Kidney (tissue), 14 donors: ENCODE results near the gene E2F1. TPM values are rescaled to one million over a fixed set of nuclear protein-coding genes. Genes with fewer than 3 reads are reported as not detected.

Experiments used
- DNase-seq, 5 donors: peaks; one replicate each; pipeline ENCODE4 v3.0.0-alpha.2; 2013 to 2020
- FAIRE-seq: peaks from 2 replicates; lab custom pipeline; 2012; peaks lifted over from hg19 to GRCh38; lab: Jason Lieb, UNC
- H3K27ac ChIP-seq, 2 donors: one replicate each; pipeline ENCODE4 v1.7.0; 2013; ENCODE audit warnings: low read depth in 2 of 2, low read length in 2 of 2, inconsistent platforms in 1 of 2
- H3K27me3 ChIP-seq: one replicate; pipeline ENCODE4 v1.7.1; 2013; ENCODE audit warnings: low read length, inconsistent platforms; ENCODE audit not compliant: control insufficient read depth, insufficient read depth
- H3K36me3 ChIP-seq, 3 donors: one replicate each; pipeline versions ENCODE4 v1.7.0 to v1.7.1; 2013; ENCODE audit warnings: low read length in 3 of 3, control low read depth in 1 of 3, inconsistent platforms in 1 of 3; ENCODE audit not compliant: insufficient read depth in 3 of 3, control insufficient read depth in 2 of 3
- H3K4me1 ChIP-seq, 3 donors: one replicate each; pipeline versions ENCODE4 v1.7.0 to v1.7.1; 2013; ENCODE audit warnings: low read length in 3 of 3, inconsistent platforms in 1 of 3, low read depth in 1 of 3; ENCODE audit not compliant: control insufficient read depth in 2 of 3, insufficient read depth in 2 of 3
- H3K4me3 ChIP-seq, 3 donors: one replicate each; pipeline versions ENCODE4 v1.7.0 to v1.8.1; 2013; ENCODE audit warnings: low read length in 3 of 3, control low read depth in 1 of 3, inconsistent platforms in 1 of 3
- H3K9ac ChIP-seq, 3 donors: one replicate each; pipeline versions ENCODE4 v1.7.0 to v1.7.1; 2013; ENCODE audit warnings: low read length in 3 of 3, control low read depth in 1 of 3, inconsistent platforms in 1 of 3
- H3K9me3 ChIP-seq, 3 donors: one replicate each; pipeline versions ENCODE4 v1.7.0 to v1.7.1; 2013; ENCODE audit warnings: low read length in 3 of 3, control low read depth in 1 of 3, inconsistent platforms in 1 of 3; ENCODE audit not compliant: control insufficient read depth in 2 of 3, insufficient read depth in 1 of 3
- intact Hi-C: fragments of 100-400 bp; cut with DNase I; formaldehyde crosslinking; loops from one replicate; pipeline ENCODE4 v1.11.1; 2022
- polyA plus RNA-seq: library from polyadenylated mRNA; stranded (reverse); fragments of 350-450 nt; fragmentation: Illumina TruSeq; extraction: RNeasy Lipid Tissue Mini Kit (QIAGEN cat#74804); gene quantifications from one replicate; pipeline ENCODE4 v1.2.3, GENCODE V29; 2014; ENCODE audit warnings: low read depth, low replicate concordance; ENCODE audit not compliant: insufficient read depth
- total RNA-seq: library from RNA; stranded (reverse); fragmentation: NEBNext Ultra II Directional; extraction: Animal tissue kit (Norgen Biotek cat#: 25700); gene quantifications from one replicate; pipeline ENCODE4 v1.2.1, GENCODE V29; 2021
- TF ChIP-seq, protein P1 (sequence below): IDR thresholded peaks from 3 replicates; pipeline ENCODE4 v1.5.1; 2012; ENCODE audit warnings: mild to moderate bottlenecking, moderate library complexity, borderline replicate concordance; ENCODE audit not compliant: insufficient read depth; ENCODE audit errors: extremely low read depth
- donor health status: control.
- donor health status: control.
- donor health status: control.
- donor health status: control.
- donor health status: control.
- donor health status: DM: yes; HTN: yes; CAD: no.
- donor health status: Normal renal cell carcinoma (clear cell type).

The E2F1 gene
- total and polyA plus RNA-seq, 2 donors from 2014 or later = 0.90 to 1.5 TPM

DNA sequence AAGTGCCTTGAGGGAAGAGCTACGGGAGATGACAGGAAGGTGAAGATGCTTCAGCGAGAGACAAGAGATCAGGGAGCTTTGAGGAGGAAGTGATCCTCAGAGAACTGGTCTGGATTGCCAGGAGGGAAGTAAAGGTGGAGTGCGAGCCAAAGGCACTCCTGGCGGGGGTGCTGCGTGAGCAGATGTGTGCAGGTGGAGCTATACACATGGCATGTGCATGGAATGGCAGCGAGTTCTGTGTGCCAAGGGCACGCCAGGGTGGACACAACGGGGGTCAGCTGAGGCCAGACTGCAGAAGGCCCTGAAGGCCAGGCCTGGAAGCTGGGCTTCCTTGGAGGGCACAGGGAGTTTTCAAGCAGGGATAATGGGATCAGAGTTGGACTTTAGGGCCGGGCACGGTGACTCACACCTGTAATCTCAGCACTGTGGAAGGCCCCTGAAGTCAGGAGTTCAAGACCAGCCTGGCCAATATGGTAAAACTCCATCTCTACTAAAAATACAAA lies 27.7 kb upstream of the E2F1 start:
- TF ChIP-seq, protein P1, sequence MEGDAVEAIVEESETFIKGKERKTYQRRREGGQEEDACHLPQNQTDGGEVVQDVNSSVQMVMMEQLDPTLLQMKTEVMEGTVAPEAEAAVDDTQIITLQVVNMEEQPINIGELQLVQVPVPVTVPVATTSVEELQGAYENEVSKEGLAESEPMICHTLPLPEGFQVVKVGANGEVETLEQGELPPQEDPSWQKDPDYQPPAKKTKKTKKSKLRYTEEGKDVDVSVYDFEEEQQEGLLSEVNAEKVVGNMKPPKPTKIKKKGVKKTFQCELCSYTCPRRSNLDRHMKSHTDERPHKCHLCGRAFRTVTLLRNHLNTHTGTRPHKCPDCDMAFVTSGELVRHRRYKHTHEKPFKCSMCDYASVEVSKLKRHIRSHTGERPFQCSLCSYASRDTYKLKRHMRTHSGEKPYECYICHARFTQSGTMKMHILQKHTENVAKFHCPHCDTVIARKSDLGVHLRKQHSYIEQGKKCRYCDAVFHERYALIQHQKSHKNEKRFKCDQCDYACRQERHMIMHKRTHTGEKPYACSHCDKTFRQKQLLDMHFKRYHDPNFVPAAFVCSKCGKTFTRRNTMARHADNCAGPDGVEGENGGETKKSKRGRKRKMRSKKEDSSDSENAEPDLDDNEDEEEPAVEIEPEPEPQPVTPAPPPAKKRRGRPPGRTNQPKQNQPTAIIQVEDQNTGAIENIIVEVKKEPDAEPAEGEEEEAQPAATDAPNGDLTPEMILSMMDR = no peak
- intact Hi-C loops = no loop called here
- H3K36me3 ChIP-seq = peaks cover 0 to 15% (median 15%) of the 10 kb centered on the region in 3 donors

DNA sequence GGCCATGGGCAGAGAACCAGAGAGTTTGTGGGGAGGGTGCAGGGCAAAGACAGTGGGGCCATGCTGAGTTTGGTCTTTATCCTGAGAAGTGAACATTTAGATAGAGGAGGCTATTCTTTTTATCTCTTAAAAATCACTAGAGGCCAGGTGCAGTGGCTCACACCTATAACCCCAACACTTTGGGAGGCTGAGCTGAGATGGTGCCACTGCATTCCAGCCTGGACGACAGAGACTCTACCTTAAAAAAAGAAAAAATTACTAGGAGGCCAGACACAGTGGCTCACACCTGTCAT lies 25.2 kb upstream of the E2F1 start:
- Histone ChIP-seq H3K27me3 (no peaks in the 10 kb centered on the region), H3K4me1 (no peaks in the 10 kb centered on the region), H3K9me3 (no peaks in the 10 kb centered on the region), H3K36me3 (peaks cover 0 to 21% (median 15%) of the 10 kb centered on the region in 3 donors), H3K4me3 (no peak overlapping the region), H3K27ac (no peak overlapping the region), H3K9ac (no peak overlapping the region)
- TF ChIP-seq, protein P1 = no peak
- DNase-seq = no peak
- intact Hi-C loops = no loop called here
- FAIRE-seq = no peak

More for the DNA sequence above, 27.7 kb upstream of the E2F1 start:
- Histone ChIP-seq H3K27me3 (no peaks in the 10 kb centered on the region), H3K27ac (no peak overlapping the region), H3K9me3 (no peaks in the 10 kb centered on the region), H3K4me1 (no peaks in the 10 kb centered on the region), H3K9ac (no peak overlapping the region), H3K4me3 (no peak overlapping the region)
- no peak for DNase-seq
- FAIRE-seq = no peak

DNA sequence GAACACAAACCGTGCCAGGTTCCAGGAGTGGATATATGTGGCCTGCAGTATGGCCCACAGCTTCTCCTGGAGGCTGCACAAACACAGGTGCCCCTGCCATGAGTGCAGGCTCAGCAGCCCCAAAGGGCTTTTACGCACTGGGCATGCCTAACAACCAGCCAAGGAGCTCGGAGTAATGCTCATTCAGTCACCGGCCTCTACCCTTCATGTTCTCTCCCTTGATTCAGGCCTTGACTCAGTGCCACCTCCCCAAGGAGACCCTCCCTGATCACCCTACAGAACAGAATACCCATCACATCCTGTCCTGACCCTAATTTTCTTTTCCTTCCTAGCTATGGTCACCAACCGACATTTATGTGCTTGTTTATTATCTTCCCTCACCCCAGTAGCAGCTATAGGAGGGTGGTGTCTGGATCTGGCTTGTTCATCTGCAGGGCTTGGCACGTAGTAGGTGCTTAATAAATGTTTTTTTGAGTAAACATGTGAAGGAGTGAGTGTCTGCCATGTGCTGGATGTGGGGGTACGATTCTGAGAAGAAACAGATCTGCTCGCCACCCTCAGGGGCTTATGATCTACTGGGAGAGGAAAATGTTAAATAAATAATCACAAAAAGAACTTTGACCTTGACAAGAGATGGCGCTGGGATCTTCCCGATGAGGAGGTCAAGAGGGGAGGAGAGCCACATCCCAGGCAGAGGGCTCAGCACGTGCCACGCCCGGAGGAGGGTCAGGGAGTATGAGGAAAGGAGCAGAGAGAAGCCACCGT lies 24.7 kb upstream of the E2F1 start:
- intact Hi-C loops = no loop called here
- H3K27ac ChIP-seq = no peak overlapping the region
- DNase-seq = no peak
- H3K36me3 ChIP-seq = peaks cover 0 to 22% (median 15%) of the 10 kb centered on the region in 3 donors
- no peak overlapping the region for H3K9ac ChIP-seq
- no peak overlapping the region for H3K4me3 ChIP-seq
- TF ChIP-seq, protein P1 = no peak
- FAIRE-seq = no peak
- no peaks in the 10 kb centered on the region for H3K4me1 ChIP-seq
- no peaks in the 10 kb centered on the region for H3K27me3 ChIP-seq
- no peaks in the 10 kb centered on the region for H3K9me3 ChIP-seq
